ENCODE measurements around the gene STRADB.

DNA sequence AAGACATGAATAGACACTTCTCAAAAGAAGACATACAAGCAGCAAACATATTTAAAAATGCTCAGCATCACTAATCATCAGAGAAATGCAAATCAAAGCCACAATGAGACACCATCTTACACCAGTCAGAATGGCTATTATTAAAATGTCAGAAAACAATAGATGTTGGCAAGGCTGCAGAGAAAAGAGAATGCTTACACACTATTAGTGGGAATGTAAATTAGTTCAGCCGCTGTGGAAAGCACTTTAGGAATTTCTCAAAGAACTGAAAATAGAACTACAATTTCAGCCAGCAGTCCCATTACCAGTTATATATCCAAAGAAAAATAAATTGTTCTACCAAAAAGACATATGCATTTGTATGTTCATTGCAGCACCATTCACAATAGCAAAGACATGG lies 61.7 kb downstream of the STRADB start:
- TF ChIP-seq, protein P1, sequence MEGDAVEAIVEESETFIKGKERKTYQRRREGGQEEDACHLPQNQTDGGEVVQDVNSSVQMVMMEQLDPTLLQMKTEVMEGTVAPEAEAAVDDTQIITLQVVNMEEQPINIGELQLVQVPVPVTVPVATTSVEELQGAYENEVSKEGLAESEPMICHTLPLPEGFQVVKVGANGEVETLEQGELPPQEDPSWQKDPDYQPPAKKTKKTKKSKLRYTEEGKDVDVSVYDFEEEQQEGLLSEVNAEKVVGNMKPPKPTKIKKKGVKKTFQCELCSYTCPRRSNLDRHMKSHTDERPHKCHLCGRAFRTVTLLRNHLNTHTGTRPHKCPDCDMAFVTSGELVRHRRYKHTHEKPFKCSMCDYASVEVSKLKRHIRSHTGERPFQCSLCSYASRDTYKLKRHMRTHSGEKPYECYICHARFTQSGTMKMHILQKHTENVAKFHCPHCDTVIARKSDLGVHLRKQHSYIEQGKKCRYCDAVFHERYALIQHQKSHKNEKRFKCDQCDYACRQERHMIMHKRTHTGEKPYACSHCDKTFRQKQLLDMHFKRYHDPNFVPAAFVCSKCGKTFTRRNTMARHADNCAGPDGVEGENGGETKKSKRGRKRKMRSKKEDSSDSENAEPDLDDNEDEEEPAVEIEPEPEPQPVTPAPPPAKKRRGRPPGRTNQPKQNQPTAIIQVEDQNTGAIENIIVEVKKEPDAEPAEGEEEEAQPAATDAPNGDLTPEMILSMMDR (IDR thresholded peaks at IDR 0.05), result no peak
- TF ChIP-seq POLR2A (IDR thresholded peaks at IDR 0.05), result no peak

Measured in transverse colon (tissue), 3 donors.